ENCODE data around the gene ITGB8.

DNA sequence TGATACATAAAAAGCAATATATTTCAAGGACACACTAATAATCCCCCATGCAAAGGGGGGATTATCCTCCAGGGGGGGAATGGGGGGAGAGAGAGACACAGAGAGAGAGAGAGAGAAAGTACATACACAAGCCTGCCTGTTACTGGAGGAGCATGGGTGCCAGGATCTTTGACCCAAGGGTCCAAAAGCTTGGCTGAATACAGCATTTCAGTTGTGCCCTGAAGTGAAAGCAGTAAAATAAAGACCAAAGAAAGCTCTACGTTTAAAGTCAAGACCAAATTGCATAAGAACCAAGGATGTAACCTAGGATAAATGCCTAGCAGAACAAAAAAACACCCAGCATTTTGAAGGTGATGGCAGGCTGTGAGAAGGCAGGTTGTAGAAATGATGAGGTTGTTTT is 27.8 kb upstream of the ITGB8 start:
- TF ChIP-seq, protein P1, sequence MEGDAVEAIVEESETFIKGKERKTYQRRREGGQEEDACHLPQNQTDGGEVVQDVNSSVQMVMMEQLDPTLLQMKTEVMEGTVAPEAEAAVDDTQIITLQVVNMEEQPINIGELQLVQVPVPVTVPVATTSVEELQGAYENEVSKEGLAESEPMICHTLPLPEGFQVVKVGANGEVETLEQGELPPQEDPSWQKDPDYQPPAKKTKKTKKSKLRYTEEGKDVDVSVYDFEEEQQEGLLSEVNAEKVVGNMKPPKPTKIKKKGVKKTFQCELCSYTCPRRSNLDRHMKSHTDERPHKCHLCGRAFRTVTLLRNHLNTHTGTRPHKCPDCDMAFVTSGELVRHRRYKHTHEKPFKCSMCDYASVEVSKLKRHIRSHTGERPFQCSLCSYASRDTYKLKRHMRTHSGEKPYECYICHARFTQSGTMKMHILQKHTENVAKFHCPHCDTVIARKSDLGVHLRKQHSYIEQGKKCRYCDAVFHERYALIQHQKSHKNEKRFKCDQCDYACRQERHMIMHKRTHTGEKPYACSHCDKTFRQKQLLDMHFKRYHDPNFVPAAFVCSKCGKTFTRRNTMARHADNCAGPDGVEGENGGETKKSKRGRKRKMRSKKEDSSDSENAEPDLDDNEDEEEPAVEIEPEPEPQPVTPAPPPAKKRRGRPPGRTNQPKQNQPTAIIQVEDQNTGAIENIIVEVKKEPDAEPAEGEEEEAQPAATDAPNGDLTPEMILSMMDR (IDR thresholded peaks at IDR 0.05; ENCODE audit: poor library complexity, severe bottlenecking) = no peak
- TF ChIP-seq EP300 (conservative IDR thresholded peaks at IDR 0.05; ENCODE audit: poor library complexity, severe bottlenecking) = no peak
